K562 (cell line): ENCODE measurements around the gene MLKL. TPM values are rescaled to one million over a fixed set of nuclear protein-coding genes. Genes with fewer than 3 reads are reported as not detected.

Experiments
- ARID1B ChIP-seq: fragments of 450-650 bp; IDR thresholded peaks from 2 replicates; pipeline ENCODE4 v1.6.1; 2016; ENCODE audit warnings: antibody characterized with exemption, mild to moderate bottlenecking, inconsistent platforms
- ATF1 ChIP-seq, 2 experiments: fragments of 450-650 bp in 1 of 2; IDR thresholded peaks; 2 replicates each; pipeline ENCODE4 v1.6.1; 2016; ENCODE audit warnings: missing compliant biosample characterization in 1 of 2, missing genetic modification characterization in 1 of 2
- CREB1 ChIP-seq, 2 experiments: sonication (generic) in 1 of 2; formaldehyde crosslinking in 1 of 2; IDR thresholded peaks; 2 replicates each; pipeline versions ENCODE4 v1.6.1 to v1.8.0; 2012 to 2022; ENCODE audit warnings: inconsistent platforms in 1 of 2, mild to moderate bottlenecking in 1 of 2, missing genetic modification reagents in 1 of 2, moderate library complexity in 1 of 2
- DPF2 ChIP-seq: fragments of 450-650 bp; IDR thresholded peaks from 2 replicates; pipeline ENCODE4 v1.6.1; 2016
- ESRRA ChIP-seq: fragments of 450-650 bp; IDR thresholded peaks from 2 replicates; pipeline ENCODE4 v1.6.1; 2014; ENCODE audit warnings: low read depth, mild to moderate bottlenecking, moderate library complexity, borderline replicate concordance
- ETV5 ChIP-seq: sonication (generic); formaldehyde crosslinking; IDR thresholded peaks from 2 replicates; pipeline ENCODE4 v1.4.0; 2020; ENCODE audit warnings: low read depth, mild to moderate bottlenecking, missing genetic modification reagents
- FOXK1 ChIP-seq: sonication (generic); formaldehyde crosslinking; IDR thresholded peaks from 2 replicates; pipeline ENCODE4 v1.8.0; 2022; ENCODE audit warnings: missing genetic modification reagents, mild to moderate bottlenecking, borderline replicate concordance
- FOXK2 ChIP-seq, 2 experiments: fragments of 450-650 bp; IDR thresholded peaks in 1 of 2; conservative IDR thresholded peaks in 1 of 2; 2 replicates each; pipeline ENCODE4 v1.6.1; 2016; ENCODE audit warnings: low read depth in 2 of 2, mild to moderate bottlenecking in 1 of 2
- KDM4B ChIP-seq, 2 experiments: fragments of 450-650 bp in 1 of 2; sonication (generic) in 1 of 2; IDR thresholded peaks; 2 replicates each; pipeline ENCODE4 v1.6.1; 2016 to 2017; ENCODE audit warnings: borderline replicate concordance in 2 of 2, antibody characterized with exemption in 1 of 2, low read depth in 1 of 2, mild to moderate bottlenecking in 1 of 2
- KLF1 ChIP-seq: fragments of 450-650 bp; IDR thresholded peaks from 2 replicates; pipeline ENCODE4 v1.6.1; 2016; ENCODE audit warnings: missing genetic modification characterization, missing compliant biosample characterization
- L3MBTL2 ChIP-seq: fragments of 450-650 bp; IDR thresholded peaks from 2 replicates; pipeline ENCODE4 v1.6.1; 2016; ENCODE audit warnings: mild to moderate bottlenecking, moderate library complexity
- NFIC ChIP-seq: fragments of 450-650 bp; IDR thresholded peaks from 2 replicates; pipeline ENCODE4 v1.6.1; 2017; ENCODE audit warnings: mild to moderate bottlenecking, inconsistent platforms
- NRF1 ChIP-seq, 2 experiments: fragments of 450-650 bp; IDR thresholded peaks in 1 of 2; conservative IDR thresholded peaks in 1 of 2; 2 replicates each; pipeline ENCODE4 v1.6.1; 2014; ENCODE audit warnings: mild to moderate bottlenecking in 2 of 2
- PTBP1 ChIP-seq: fragments of 200-400 bp; formaldehyde crosslinking; IDR thresholded peaks from 2 replicates; pipeline ENCODE4 v1.6.1; 2017; ENCODE audit warnings: low read depth, low read length
- SMARCA4 ChIP-seq: fragments of 450-650 bp; IDR thresholded peaks from 2 replicates; pipeline ENCODE4 v1.6.1; 2016
- SMARCE1 ChIP-seq: fragments of 450-650 bp; IDR thresholded peaks from 2 replicates; pipeline ENCODE4 v1.7.1; 2016; ENCODE audit warnings: mild to moderate bottlenecking
- SRF ChIP-seq, 2 experiments: fragments of 250-450, 450-650 bp in 1 of 2; sonication (Bioruptor Pico) in 1 of 2; sonication (generic) in 1 of 2; formaldehyde crosslinking; IDR thresholded peaks; 2 replicates each; pipeline versions ENCODE4 v1.5.0 to v1.5.1; 2020 to 2022; ENCODE audit warnings: mild to moderate bottlenecking in 1 of 2, missing genetic modification reagents in 1 of 2
- STAG1 ChIP-seq: sonication (generic); formaldehyde crosslinking; IDR thresholded peaks from 2 replicates; pipeline ENCODE4 v1.5.0; 2020; ENCODE audit warnings: missing genetic modification reagents, borderline replicate concordance
- STAT5A ChIP-seq: IDR thresholded peaks from 2 replicates; pipeline ENCODE4 v1.6.1; 2012; ENCODE audit warnings: low read length, inconsistent platforms, borderline replicate concordance
- TEAD2 ChIP-seq: fragments of 450-650 bp; IDR thresholded peaks from 2 replicates; pipeline ENCODE4 v1.6.1; 2016; ENCODE audit warnings: missing genetic modification characterization, control low read depth, missing compliant biosample characterization
- THRAP3 ChIP-seq: fragments of 450-650 bp; IDR thresholded peaks from 2 replicates; pipeline ENCODE4 v1.6.1; 2016; ENCODE audit warnings: mild to moderate bottlenecking, inconsistent platforms, borderline replicate concordance
- ZEB2 ChIP-seq: fragments of 450-650 bp; IDR thresholded peaks from 2 replicates; pipeline ENCODE4 v1.6.1; 2016
- ZKSCAN1 ChIP-seq: fragments of 150-350 bp; IDR thresholded peaks from 2 replicates; pipeline ENCODE4 v1.6.1; 2016; ENCODE audit warnings: low read depth, low read length
- ZNF449 ChIP-seq: fragments of 250-450 bp; sonication (Bioruptor Pico); IDR thresholded peaks from 2 replicates; pipeline ENCODE4 v1.8.0; 2022; ENCODE audit warnings: moderate library complexity, mild to moderate bottlenecking, inconsistent platforms
- ZSCAN32 ChIP-seq: fragments of 450-650 bp; formaldehyde crosslinking; IDR thresholded peaks from 2 replicates; pipeline ENCODE4 v1.4.0; 2020; ENCODE audit warnings: mild to moderate bottlenecking, moderate library complexity
- polyA plus RNA-seq, 8 experiments: library from polyadenylated mRNA; depleted of rRNA in 4 of 8; stranded (reverse) in 5 of 8; unstranded in 3 of 8; fragments of >200 nt; fragmentation: Nextera tagmentation in 2 of 8; fragmentation: Illumina TruSeq in 1 of 8; extraction: Ambion mirVana in 2 of 8; extraction: Trizol in 1 of 8; gene quantifications; 2 replicates each; pipeline versions ENCODE4 v1.2.1 to v1.2.3, GENCODE V29; 2011 to 2014; ENCODE audit warnings: inconsistent platforms in 1 of 8, missing spikeins in 1 of 8
- total RNA-seq, 7 experiments: library from RNA; depleted of rRNA in 6 of 7; stranded (reverse); fragments of >200 nt in 6 of 7; fragmentation: Illumina TruSeq in 2 of 7; extraction: Trizol in 2 of 7; gene quantifications; 2 replicates each; pipeline versions ENCODE4 v1.2.1 to v1.2.3, GENCODE V29; 2011 to 2021; ENCODE audit warnings: low replicate concordance in 1 of 7

MLKL gene
- total and polyA plus RNA-seq, 9 of the 15 experiments (the other 6 are each of a cell fraction or from before 2014, with no cell fraction given): 1.6 to 6.1 (median 4.8) TPM

GRCh38 chr16:74743668-74744299 lies 43.1 kb upstream of the MLKL start (continued):
- TF ChIP-seq SMARCE1 (0 out of 2 replicates have a peak, but pooled peaks have one; percentile 57), SRF (CRISPR knock-in tag; IDR thresholded peaks at IDR 0.05) (0 out of 4 replicates have a peak, but pooled peaks of 1 of the 2 experiments have one; percentile 20), ZKSCAN1 (0 out of 2 replicates have a peak, but pooled peaks have one; percentile 46), CREB1 (IDR thresholded peaks at IDR 0.05) (peak; percentile 33; the same call in 1 of the 2 replicates), CREB1 (CRISPR knock-in tag; IDR thresholded peaks at IDR 0.05) (no peak), PTBP1 (no peak), ZNF449 (no peak), STAT5A (no peak), SMARCA4 (peak; percentile 60; the same call in 1 of the 2 replicates), ZEB2 (peak; percentile 82), KLF1 (tag) (peak; percentile 42; the same call in 1 of the 2 replicates), ETV5 (CRISPR knock-in tag) (0 out of 2 replicates have a peak, but pooled peaks have one; percentile 36), ZSCAN32 (CRISPR knock-in tag) (no peak), KDM4B (IDR thresholded peaks at IDR 0.05; ENCODE audit: borderline replicate concordance in 2 of 2, low read depth in 1 of 2) (no peak), L3MBTL2 (peak; percentile 39; the same call in 1 of the 2 replicates), TEAD2 (no peak), ATF1 (CRISPR knock-in tag; IDR thresholded peaks at IDR 0.05) (no peak), ATF1 (tag; IDR thresholded peaks at IDR 0.05) (peak; percentile 61), DPF2 (peak; percentile 65), FOXK2 (conservative IDR thresholded peaks at IDR 0.05 in 1 of 2, IDR thresholded peaks at IDR 0.05 in 1 of 2; ENCODE audit: low read depth in 2 of 2) (0 out of 4 replicates have a peak, but pooled peaks of 1 of the 2 experiments have one; percentile 17), NFIC (peak; percentile 93), STAG1 (CRISPR knock-in tag) (no peak), ARID1B (peak; percentile 59), ESRRA (0 out of 2 replicates have a peak, but pooled peaks have one; percentile 25), FOXK1 (CRISPR knock-in tag) (no peak), NRF1 (conservative IDR thresholded peaks at IDR 0.05 in 1 of 2, IDR thresholded peaks at IDR 0.05 in 1 of 2) (peak; percentile 15 to 29; a peak in 1 of 4 replicates), THRAP3 (no peak)
